ENCODE results near the gene ZCCHC8.

DNA sequence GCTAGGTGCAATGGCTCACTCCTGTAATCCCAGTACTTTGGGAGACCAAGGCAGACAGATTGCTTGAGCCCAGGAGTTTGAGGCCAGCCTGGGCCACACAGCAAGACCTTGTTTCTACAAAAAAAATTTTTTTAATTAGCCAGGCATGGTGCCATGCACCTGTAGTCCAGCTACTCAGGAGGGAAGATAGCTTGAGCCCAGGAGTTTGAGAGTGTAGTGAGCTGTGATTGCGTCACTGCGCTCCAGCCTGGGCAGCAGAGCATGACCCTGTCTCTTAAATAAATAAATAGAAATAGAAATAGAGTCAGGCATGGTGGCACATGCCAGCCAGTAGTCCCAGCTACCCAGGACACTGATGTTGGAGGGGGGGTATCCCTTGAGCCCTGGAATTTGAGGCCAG is 41.5 kb downstream of the ZCCHC8 start:
- no peak for TF ChIP-seq POLR2AphosphoS5 (IDR thresholded peaks at IDR 0.05)
- TF ChIP-seq, protein P1, sequence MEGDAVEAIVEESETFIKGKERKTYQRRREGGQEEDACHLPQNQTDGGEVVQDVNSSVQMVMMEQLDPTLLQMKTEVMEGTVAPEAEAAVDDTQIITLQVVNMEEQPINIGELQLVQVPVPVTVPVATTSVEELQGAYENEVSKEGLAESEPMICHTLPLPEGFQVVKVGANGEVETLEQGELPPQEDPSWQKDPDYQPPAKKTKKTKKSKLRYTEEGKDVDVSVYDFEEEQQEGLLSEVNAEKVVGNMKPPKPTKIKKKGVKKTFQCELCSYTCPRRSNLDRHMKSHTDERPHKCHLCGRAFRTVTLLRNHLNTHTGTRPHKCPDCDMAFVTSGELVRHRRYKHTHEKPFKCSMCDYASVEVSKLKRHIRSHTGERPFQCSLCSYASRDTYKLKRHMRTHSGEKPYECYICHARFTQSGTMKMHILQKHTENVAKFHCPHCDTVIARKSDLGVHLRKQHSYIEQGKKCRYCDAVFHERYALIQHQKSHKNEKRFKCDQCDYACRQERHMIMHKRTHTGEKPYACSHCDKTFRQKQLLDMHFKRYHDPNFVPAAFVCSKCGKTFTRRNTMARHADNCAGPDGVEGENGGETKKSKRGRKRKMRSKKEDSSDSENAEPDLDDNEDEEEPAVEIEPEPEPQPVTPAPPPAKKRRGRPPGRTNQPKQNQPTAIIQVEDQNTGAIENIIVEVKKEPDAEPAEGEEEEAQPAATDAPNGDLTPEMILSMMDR (IDR thresholded peaks at IDR 0.05) = no peak
- no peak for TF ChIP-seq POLR2A (IDR thresholded peaks at IDR 0.05)

Data from sigmoid colon (tissue), 4 donors.